Neuronal stem cell (in vitro differentiated cells): ENCODE data around the gene ANHX. TPM values are rescaled to one million over a fixed set of nuclear protein-coding genes. Genes with fewer than 3 reads are reported as not detected.
"Not testable (repeated sequence)": the region's sequence is repeated elsewhere in the genome, so short reads cannot be mapped to it uniquely, and the experiment has no call there.

ENCODE experiments used
- DNase-seq: peaks from one replicate; pipeline ENCODE4 v3.0.0-alpha.2; 2013; ENCODE audit warnings: low spot score
- H2AFZ ChIP-seq: one replicate; pipeline ENCODE4 v1.6.1; 2013; ENCODE audit warnings: mild to moderate bottlenecking, low read length, inconsistent platforms
- H2AK5ac ChIP-seq: 2 replicates; pipeline ENCODE4 v1.6.1; 2013; ENCODE audit warnings: low read depth, mild to moderate bottlenecking, inconsistent platforms, low read length, moderate library complexity, mixed read lengths
- H2BK120ac ChIP-seq: 2 replicates; pipeline ENCODE4 v1.6.1; 2013; ENCODE audit warnings: low read depth, mild to moderate bottlenecking, inconsistent platforms, low read length, moderate library complexity, mixed read lengths
- H2BK12ac ChIP-seq: one replicate; pipeline ENCODE4 v1.6.1; 2013; ENCODE audit warnings: low read length, inconsistent platforms
- H2BK15ac ChIP-seq: 2 replicates; pipeline ENCODE4 v1.6.1; 2013; ENCODE audit warnings: mild to moderate bottlenecking, low read length, inconsistent platforms, mixed read lengths
- H2BK5ac ChIP-seq: one replicate; pipeline ENCODE4 v1.6.1; 2013; ENCODE audit warnings: inconsistent platforms, mild to moderate bottlenecking, low read length, moderate library complexity
- H3K14ac ChIP-seq: one replicate; pipeline ENCODE4 v1.6.1; 2013; ENCODE audit warnings: low read length, inconsistent platforms
- H3K18ac ChIP-seq: 2 replicates; pipeline ENCODE4 v1.6.1; 2013; ENCODE audit warnings: low read length, inconsistent platforms
- H3K23ac ChIP-seq: 2 replicates; pipeline ENCODE4 v1.6.1; 2013; ENCODE audit warnings: low read depth, mild to moderate bottlenecking, mixed read lengths, low read length, inconsistent platforms; ENCODE audit not compliant: poor library complexity
- H3K27ac ChIP-seq: replicated peaks from 3 replicates; pipeline ENCODE4 v1.5.1; 2013; ENCODE audit warnings: low read length, inconsistent platforms
- H3K27me3 ChIP-seq, 3 experiments: 2 replicates each; pipeline ENCODE4 v1.6.1; 2013; ENCODE audit warnings: low read length in 3 of 3, mild to moderate bottlenecking in 2 of 3, inconsistent platforms in 1 of 3, low read depth in 1 of 3, mixed read lengths in 1 of 3, moderate library complexity in 1 of 3; ENCODE audit not compliant: control insufficient read depth in 3 of 3, insufficient read depth in 3 of 3
- H3K36me3 ChIP-seq, 2 donors: replicated peaks in 1 of 2; 2 replicates each; pipeline ENCODE4 v1.6.1; 2013; ENCODE audit warnings: low read length in 2 of 2; ENCODE audit not compliant: control insufficient read depth in 2 of 2, insufficient read depth in 2 of 2
- H3K4ac ChIP-seq: 2 replicates; pipeline ENCODE4 v1.6.1; 2013; ENCODE audit warnings: inconsistent platforms, mild to moderate bottlenecking, low read length, moderate library complexity
- H3K4me1 ChIP-seq, 2 donors: 1 replicate in 1 of 2; 2 replicates in 1 of 2; pipeline ENCODE4 v1.6.1; 2013; ENCODE audit warnings: low read length in 2 of 2, low read depth in 1 of 2; ENCODE audit not compliant: control insufficient read depth in 2 of 2, insufficient read depth in 1 of 2
- H3K4me2 ChIP-seq: one replicate; pipeline ENCODE4 v1.6.1; 2013; ENCODE audit warnings: mild to moderate bottlenecking, low read length, inconsistent platforms; ENCODE audit not compliant: insufficient read depth, poor library complexity, severe bottlenecking
- H3K4me3 ChIP-seq, 2 donors: 2 replicates each; pipeline ENCODE4 v1.5.1; 2013; ENCODE audit warnings: low read length in 2 of 2, mild to moderate bottlenecking in 2 of 2, inconsistent platforms in 1 of 2, moderate library complexity in 1 of 2
- H3K79me1 ChIP-seq: one replicate; pipeline ENCODE4 v1.6.1; 2013; ENCODE audit warnings: low read depth, mild to moderate bottlenecking, inconsistent platforms, low read length, moderate library complexity
- H3K9ac ChIP-seq: one replicate; pipeline ENCODE4 v1.6.1; 2013; ENCODE audit warnings: mild to moderate bottlenecking, low read depth, low read length, inconsistent platforms; ENCODE audit not compliant: poor library complexity
- H3K9me3 ChIP-seq, 2 donors: replicated peaks in 1 of 2; 2 replicates each; pipeline versions ENCODE3 to v1.6.1; 2013; ENCODE audit warnings: low read length in 2 of 2, mild to moderate bottlenecking in 2 of 2, inconsistent platforms in 1 of 2, low read depth in 1 of 2, mixed read lengths in 1 of 2, moderate library complexity in 1 of 2; ENCODE audit not compliant: control insufficient read depth in 2 of 2, insufficient read depth in 1 of 2
- H4K8ac ChIP-seq: one replicate; pipeline ENCODE4 v1.6.1; 2013; ENCODE audit warnings: low read depth, mild to moderate bottlenecking, inconsistent platforms, low read length, moderate library complexity
- H4K91ac ChIP-seq: one replicate; pipeline ENCODE4 v1.6.1; 2013; ENCODE audit warnings: low read length, low read depth, mild to moderate bottlenecking, inconsistent platforms; ENCODE audit not compliant: poor library complexity
- WGBS, 2 donors: extraction: QIAGEN DNeasy Blood & Tissue Kit; methylation state at CpG; one replicate each; pipeline ENCODE4 v1.1.7; 2013; ENCODE audit warnings: missing lambda C conversion rate in 2 of 2, mixed read lengths in 1 of 2; ENCODE audit not compliant: insufficient read length in 2 of 2, insufficient replicate concordance in 1 of 2; ENCODE audit errors: extremely low coverage in 2 of 2; 5-methylcytosine and 5-hydroxymethylcytosine counted together
- polyA plus RNA-seq, 2 experiments: library from polyadenylated mRNA; stranded (reverse); fragments of 200-250 nt; gene quantifications; one replicate each; pipeline ENCODE4 v1.2.3, GENCODE V29; 2013

The ANHX gene
- polyA plus RNA-seq (2013, experiment 1 of 2): not detected
- not detected for polyA plus RNA-seq (2013, experiment 2 of 2)

- H3K79me1 ChIP-seq: no peaks in the 10 kb centered on the region
- H3K27me3 ChIP-seq: no peaks in the 10 kb centered on the region
- no peak within 1 kb of the TSS for H4K91ac ChIP-seq
- no peaks in the 10 kb centered on the region for H3K36me3 ChIP-seq
- H3K4ac ChIP-seq: no peak within 1 kb of the TSS
- no peak within 1 kb of the TSS for H3K23ac ChIP-seq
- no peak within 1 kb of the TSS for H3K4me2 ChIP-seq
- DNase-seq: no peak
- H3K14ac ChIP-seq: no peak within 1 kb of the TSS
- no CpG with 5 or more reads among the region's 61 CpGs for WGBS, 2 donors
- no peak within 1 kb of the TSS for H2BK15ac ChIP-seq
- H2AFZ ChIP-seq: no peak within 1 kb of the TSS
- no peak within 1 kb of the TSS for H2BK120ac ChIP-seq
- no peak within 1 kb of the TSS for H3K27ac ChIP-seq
- no peak within 1 kb of the TSS for H3K9ac ChIP-seq
- H3K18ac ChIP-seq: no peak within 1 kb of the TSS
- no peak within 1 kb of the TSS for H3K4me3 ChIP-seq
- no peak within 1 kb of the TSS for H2AK5ac ChIP-seq
- no peak within 1 kb of the TSS for H2BK5ac ChIP-seq
- H2BK12ac ChIP-seq: no peak within 1 kb of the TSS
- peaks cover 19 to 55% of the 10 kb centered on the region in 2 donors for H3K9me3 ChIP-seq
- H4K8ac ChIP-seq: no peak within 1 kb of the TSS
- no peaks in the 10 kb centered on the region for H3K4me1 ChIP-seq
These were observed at the start of gene ANHX for GRCh38 chr12:133235401-133236112. ANHX (minus strand) TSS chr12:133235877; CDS start chr12:133234356, 1,521 bp downstream.

- not testable (repeated sequence) for H3K9ac ChIP-seq, H2AK5ac ChIP-seq, H2BK15ac ChIP-seq, H3K27ac ChIP-seq, H3K27me3 ChIP-seq, H4K8ac ChIP-seq, DNase-seq, H3K36me3 ChIP-seq, H3K4me2 ChIP-seq, H2BK12ac ChIP-seq, H3K9me3 ChIP-seq, H4K91ac ChIP-seq, H3K79me1 ChIP-seq, H3K4me3 ChIP-seq, H3K23ac ChIP-seq, H2BK120ac ChIP-seq, H3K18ac ChIP-seq, H2AFZ ChIP-seq, H2BK5ac ChIP-seq, H3K14ac ChIP-seq, H3K4me1 ChIP-seq, H3K4ac ChIP-seq
- no CpG with 5 or more reads among the region's 11 CpGs for WGBS, 2 donors
These were observed 29.0 kb upstream of the ANHX start for GRCh38 chr12:133264668-133265067.

GRCh38 chr12:133264173-133264572, 28.5 kb upstream of the ANHX start:
- Histone ChIP-seq H3K4me2 (no peak overlapping the region), H2AFZ (no peak overlapping the region), H3K18ac (no peak overlapping the region), H3K27ac (no peak overlapping the region), H2BK120ac (no peak overlapping the region), H2BK5ac (no peak overlapping the region), H3K27me3 (no peaks in the 10 kb centered on the region), H4K8ac (no peak overlapping the region), H3K4me1 (no peaks in the 10 kb centered on the region), H3K23ac (no peak overlapping the region), H3K9me3 (no peaks in the 10 kb centered on the region), H2BK15ac (no peak overlapping the region), H3K4ac (no peak overlapping the region), H2BK12ac (no peak overlapping the region), H2AK5ac (no peak overlapping the region), H3K9ac (no peak overlapping the region), H3K36me3 (no peaks in the 10 kb centered on the region), H3K4me3 (no peak overlapping the region), H4K91ac (no peak overlapping the region), H3K79me1 (no peaks in the 10 kb centered on the region), H3K14ac (no peak overlapping the region)
- no peak for DNase-seq
- WGBS, 2 donors: no CpG with 5 or more reads among the region's 33 CpGs

- Histone ChIP-seq H2BK5ac (no peak overlapping the region), H3K27ac (no peak overlapping the region), H3K79me1 (no peaks in the 10 kb centered on the region), H2BK15ac (no peak overlapping the region), H3K36me3 (no peaks in the 10 kb centered on the region), H3K18ac (no peak overlapping the region), H3K4me1 (no peaks in the 10 kb centered on the region), H4K91ac (no peak overlapping the region), H3K9ac (no peak overlapping the region), H3K4me2 (no peak overlapping the region), H2AFZ (no peak overlapping the region), H2BK12ac (no peak overlapping the region), H3K4me3 (no peak overlapping the region), H3K27me3 (no peaks in the 10 kb centered on the region), H2AK5ac (no peak overlapping the region), H3K4ac (no peak overlapping the region), H4K8ac (no peak overlapping the region), H2BK120ac (no peak overlapping the region), H3K9me3 (no peaks in the 10 kb centered on the region), H3K14ac (no peak overlapping the region), H3K23ac (no peak overlapping the region)
- no peak for DNase-seq
- WGBS, 2 donors: no CpG with 5 or more reads among the region's 1 CpG
These were observed 20.6 kb upstream of the ANHX start for GRCh38 chr12:133256321-133256720.
